GM13977 (cell line): ENCODE results near the gene CMAS.

Experiments used
- DNase-seq: peaks from one replicate; pipeline ENCODE4 v3.0.0; 2012; ENCODE audit warnings: low spot score
- CTCF ChIP-seq: IDR thresholded peaks from 2 replicates; pipeline ENCODE4 v1.5.1; 2012; ENCODE audit warnings: mild to moderate bottlenecking, control low read depth; ENCODE audit not compliant: insufficient read depth; ENCODE audit errors: extremely low read depth, missing control alignments
- in situ Hi-C: fragments of 300-500 bp; cut with MboI; formaldehyde crosslinking; loops from one replicate; pipeline ENCODE4 v1.12.0; 2022; ENCODE audit warnings: low sequenced_read_pairs, low pct_unique_long_range_greater_than_20kb, mixed read lengths, inconsistent platforms; ENCODE audit not compliant: unreplicated experiment

The CMAS gene

GRCh38 chr12:22034709-22035506 lies 11.1 kb upstream of the CMAS start:
- in situ Hi-C loops, result no loop called here
- DNase-seq, result no peak
- no peak for TF ChIP-seq CTCF

- DNase-seq, result no peak
- TF ChIP-seq CTCF, result no peak
- in situ Hi-C loops, result no loop called here
Measured at GRCh38 chr12:22037947-22038346, 8.1 kb upstream of the CMAS start.

- DNase-seq, result no peak
- in situ Hi-C loops, result no loop called here
- no peak for TF ChIP-seq CTCF
Measured at GRCh38 chr12:22038734-22039133, 7.3 kb upstream of the CMAS start.

- in situ Hi-C loops, result no loop called here
- DNase-seq, result no peak
- no peak for TF ChIP-seq CTCF
Measured at GRCh38 chr12:22039361-22039760, 6.7 kb upstream of the CMAS start.

- no peak for TF ChIP-seq CTCF
- in situ Hi-C loops, result no loop called here
- DNase-seq, result no peak
Measured at GRCh38 chr12:22042976-22043669, 2.9 kb upstream of the CMAS start.

GRCh38 chr12:22043943-22044342 lies 2.1 kb upstream of the CMAS start:
- no peak for TF ChIP-seq CTCF
- in situ Hi-C loops, result no loop called here
- DNase-seq, result no peak
